Spleen (tissue), 11 donors: ENCODE measurements around the gene TARBP1. TPM values are rescaled to one million over a fixed set of nuclear protein-coding genes. Genes with fewer than 3 reads are reported as not detected.
"Not testable (repeated sequence)": the region's sequence is repeated elsewhere in the genome, so short reads cannot be mapped to it uniquely, and the experiment has no call there.

Experiments used
- DNase-seq: peaks from one replicate; pipeline ENCODE4 v3.0.0-alpha.2; 2020
- H3K27ac ChIP-seq, 8 donors: fragments of 200-600 bp; sonication (generic) in 7 of 8; 1 replicate in 4 of 8; 2 replicates in 4 of 8; pipeline versions ENCODE4 v1.5.0 to v1.8.0; 2016 to 2021; ENCODE audit warnings: inconsistent platforms in 4 of 8, mild to moderate bottlenecking in 4 of 8, moderate library complexity in 1 of 8
- H3K27me3 ChIP-seq, 7 donors: fragments of 200-600 bp; sonication (generic) in 6 of 7; replicated peaks in 1 of 7; 1 replicate in 4 of 7; 2 replicates in 3 of 7; pipeline versions ENCODE4 v1.5.0 to v1.8.0; 2016 to 2021; ENCODE audit warnings: inconsistent platforms in 3 of 7, mild to moderate bottlenecking in 1 of 7
- H3K36me3 ChIP-seq, 6 donors: fragments of 200-600 bp; sonication (generic) in 5 of 6; 1 replicate in 4 of 6; 2 replicates in 2 of 6; pipeline versions ENCODE4 v1.5.0 to v1.8.0; 2016 to 2021; ENCODE audit warnings: inconsistent platforms in 2 of 6
- H3K4me1 ChIP-seq, 6 donors: fragments of 200-600 bp; sonication (generic) in 5 of 6; 1 replicate in 3 of 6; 2 replicates in 3 of 6; pipeline versions ENCODE4 v1.5.0 to v1.8.0; 2016 to 2021; ENCODE audit warnings: inconsistent platforms in 3 of 6
- H3K4me3 ChIP-seq, 8 donors: fragments of 200-600 bp; sonication (generic) in 7 of 8; 1 replicate in 4 of 8; 2 replicates in 4 of 8; pipeline versions ENCODE4 v1.5.0 to v1.8.0; 2016 to 2021; ENCODE audit warnings: inconsistent platforms in 4 of 8, mild to moderate bottlenecking in 4 of 8, moderate library complexity in 2 of 8
- H3K9me3 ChIP-seq, 8 donors: fragments of 200-600 bp; sonication (generic) in 7 of 8; 1 replicate in 4 of 8; 2 replicates in 4 of 8; pipeline versions ENCODE4 v1.5.0 to v1.8.0; 2016 to 2021; ENCODE audit warnings: inconsistent platforms in 4 of 8
- CTCF ChIP-seq, 11 experiments: fragments of 200-600 bp in 7 of 11; fragments of 450-650 bp in 4 of 11; sonication (generic) in 4 of 11; IDR thresholded peaks in 8 of 11; conservative IDR thresholded peaks in 3 of 11; 1 replicate in 7 of 11; 2 replicates in 4 of 11; pipeline versions ENCODE4 v1.4.0 to v1.8.0; 2016 to 2021; ENCODE audit warnings: antibody characterized with exemption in 11 of 11, inconsistent platforms in 4 of 11, mild to moderate bottlenecking in 1 of 11
- POLR2A ChIP-seq, 3 donors: fragments of 450-650 bp; IDR thresholded peaks; one replicate each; pipeline ENCODE4 v1.5.1; 2017; ENCODE audit warnings: antibody characterized with exemption in 3 of 3, mild to moderate bottlenecking in 1 of 3
- POLR2AphosphoS5 ChIP-seq, 3 donors: sonication (generic); formaldehyde crosslinking; IDR thresholded peaks; one replicate each; pipeline ENCODE4 v1.5.1; 2017; ENCODE audit warnings: antibody characterized with exemption in 3 of 3
- WGBS, 5 donors: extraction: QIAGEN DNeasy Blood & Tissue Kit in 3 of 5; methylation state at CpG; one replicate each; pipeline versions ENCODE4 v1.1.5 to v1.1.7; 2013 to 2018; 5-methylcytosine and 5-hydroxymethylcytosine counted together
- intact Hi-C: fragments of 100-400 bp; cut with DNase I; formaldehyde crosslinking; loops from one replicate; pipeline ENCODE4 v1.15.0; 2023; ENCODE audit warnings: low total_unique reads
- polyA plus RNA-seq, 3 donors: library from polyadenylated mRNA; stranded (reverse); fragments of 200-250 nt; gene quantifications; one replicate each; pipeline ENCODE4 v1.2.1, GENCODE V29; 2013
- total RNA-seq, 7 donors: library from RNA; depleted of rRNA in 3 of 7; stranded (reverse); fragments of >200 nt in 3 of 7; fragmentation: NEBNext Ultra II Directional in 4 of 7; extraction: Animal tissue kit (Norgen Biotek cat#: 25700) in 4 of 7; gene quantifications; one replicate each; pipeline versions ENCODE4 v1.1.0 to v1.2.1, GENCODE V29; 2016 to 2021
- donor health status: healthy with polysubstance abuse.
- donor health status: DM: no; HTN: no; CAD: no; lungs with moderate emphysema.
- donor health status: DM: no; HTN: no; CAD: no.
- donor health status: Bipolar disorder and iron deficiency.
- donor health status: healthy.
- donor health status: DM: no; HTN: no; CAD: no.
- donor health status: DM: yes; HTN: yes; CAD: no.

Gene TARBP1
- total and polyA plus RNA-seq, 10 donors: 27.1 to 99.7 (median 40.3) TPM

GRCh38 chr1:234361102-234361603, 117.8 kb downstream of the TARBP1 start:
- no peak for DNase-seq
- Histone ChIP-seq H3K4me1 (peaks cover 0 to 6% (median 0%) of the 10 kb centered on the region in 6 donors), H3K4me3 (no peak overlapping the region), H3K27me3 (no peaks in the 10 kb centered on the region), H3K27ac (no peak overlapping the region), H3K9me3 (no peaks in the 10 kb centered on the region), H3K36me3 (no peaks in the 10 kb centered on the region)
- intact Hi-C loops: no loop called here
- 68 to 73% (median 73%) methylated on average over 3 of the region's 3 CpGs for WGBS, 5 donors
- no peak for TF ChIP-seq POLR2AphosphoS5 (IDR thresholded peaks at IDR 0.05)
- no peak for TF ChIP-seq POLR2A (IDR thresholded peaks at IDR 0.05)
- no peak for TF ChIP-seq CTCF (IDR thresholded peaks at IDR 0.05 in 8 of 11, conservative IDR thresholded peaks at IDR 0.05 in 3 of 11)

GRCh38 chr1:234357831-234358230, 121.1 kb downstream of the TARBP1 start:
- TF ChIP-seq POLR2A (IDR thresholded peaks at IDR 0.05): no peak
- TF ChIP-seq POLR2AphosphoS5 (IDR thresholded peaks at IDR 0.05): no peak
- TF ChIP-seq CTCF (IDR thresholded peaks at IDR 0.05 in 8 of 11, conservative IDR thresholded peaks at IDR 0.05 in 3 of 11): no peak
- intact Hi-C loops: no loop called here
- Histone ChIP-seq H3K27ac (no peak overlapping the region), H3K36me3 (no peaks in the 10 kb centered on the region), H3K4me3 (no peak overlapping the region), H3K4me1 (peaks cover 0 to 6% (median 0%) of the 10 kb centered on the region in 6 donors), H3K27me3 (peaks cover 0 to 2% (median 0%) of the 10 kb centered on the region in 7 donors), H3K9me3 (no peaks in the 10 kb centered on the region)
- no peak for DNase-seq

GRCh38 chr1:234356615-234357269, 122.2 kb downstream of the TARBP1 start:
- H3K27ac ChIP-seq: peak overlapping the region in 3 of 8 donors; percentile 35 to 66 (median 66)
- H3K4me1 ChIP-seq, intact Hi-C loops, H3K9me3 ChIP-seq, H3K36me3 ChIP-seq, H3K27me3 ChIP-seq: not testable (repeated sequence)
- DNase-seq: peak; percentile 87
- 58 to 79% (median 69%) methylated on average over 34 to 35 of the region's 35 CpGs for WGBS, 5 donors
- H3K4me3 ChIP-seq: peak overlapping the region in 6 of 8 donors; percentile 24 to 53 (median 35)
- TF ChIP-seq POLR2AphosphoS5 (IDR thresholded peaks at IDR 0.05): peak in 2 of 3 donors; percentile 75 to 80

GRCh38 chr1:234355782-234356510, 123.0 kb downstream of the TARBP1 start:
- WGBS, 5 donors: 67 to 83% (median 74%) methylated on average over 3 of the region's 3 CpGs
- peak overlapping the region in 1 of 8 donors; percentile 34 for H3K4me3 ChIP-seq

More at GRCh38 chr1:234355782-234356510, 123.0 kb downstream of the TARBP1 start:
- Histone ChIP-seq H3K4me1 (peaks cover 0 to 6% (median 0%) of the 10 kb centered on the region in 6 donors), H3K27me3 (peaks cover 0 to 4% (median 0%) of the 10 kb centered on the region in 7 donors), H3K36me3 (no peaks in the 10 kb centered on the region), H3K27ac (peak overlapping the region in 1 of 8 donors; percentile 66), H3K9me3 (no peaks in the 10 kb centered on the region)
- intact Hi-C loops: no loop called here
- TF ChIP-seq POLR2A (IDR thresholded peaks at IDR 0.05) (no peak), POLR2AphosphoS5 (IDR thresholded peaks at IDR 0.05) (no peak), CTCF (IDR thresholded peaks at IDR 0.05 in 8 of 11, conservative IDR thresholded peaks at IDR 0.05 in 3 of 11) (no peak)
- no peak for DNase-seq
